ENCODE data around the gene RAD23A. TPM values are rescaled to one million over a fixed set of nuclear protein-coding genes. Genes with fewer than 3 reads are reported as not detected.

RAD23A gene
- total and polyA plus RNA-seq, 9 of the 15 experiments (the other 6 are each of a cell fraction or from before 2014, with no cell fraction given), result 9.5 to 181 (median 101) TPM

- no peak for TF ChIP-seq FOXP4 (CRISPR knock-in tag; IDR thresholded peaks at IDR 0.05; ENCODE audit: borderline replicate concordance)
- TF ChIP-seq ZSCAN29 (IDR thresholded peaks at IDR 0.05), result no peak
- no peak for TF ChIP-seq DIDO1 (tag; IDR thresholded peaks at IDR 0.05; ENCODE audit: low read depth)
- TF ChIP-seq ZNF695 (CRISPR knock-in tag; IDR thresholded peaks at IDR 0.05), result peak; percentile 69
- no peak for TF ChIP-seq SFPQ (IDR thresholded peaks at IDR 0.05; ENCODE audit: low read depth, low read length)
- peak; percentile 65 for TF ChIP-seq DPF2 (IDR thresholded peaks at IDR 0.05)
- TF ChIP-seq SIX5 (IDR thresholded peaks at IDR 0.05; ENCODE audit: borderline replicate concordance in 1 of 2, insufficient read depth in 1 of 2, low read depth in 1 of 2, low read length in 2 of 2), result peak in 1 of 2 experiments; percentile 39; a peak in 2 of 4 replicates
- no peak for TF ChIP-seq SNAPC5 (CRISPR knock-in tag; IDR thresholded peaks at IDR 0.05)
- peak; percentile 68; the same call in 1 of the 2 replicates for TF ChIP-seq ATF2 (CRISPR knock-in tag; IDR thresholded peaks at IDR 0.05)
- no peak for TF ChIP-seq STAT5A (IDR thresholded peaks at IDR 0.05; ENCODE audit: borderline replicate concordance, low read length)
- no peak for TF ChIP-seq ZNF217 (CRISPR knock-in tag; IDR thresholded peaks at IDR 0.05)
- TF ChIP-seq IRF2 (CRISPR knock-in tag; IDR thresholded peaks at IDR 0.05), result no peak
- no peak for TF ChIP-seq XRCC3 (IDR thresholded peaks at IDR 0.05)
- no peak for TF ChIP-seq RBBP5 (IDR thresholded peaks at IDR 0.05; ENCODE audit: borderline replicate concordance, insufficient read depth, low read length, poor library complexity, severe bottlenecking)
- peak; percentile 95 for TF ChIP-seq ETV5 (CRISPR knock-in tag; IDR thresholded peaks at IDR 0.05; ENCODE audit: low read depth)
- 0 out of 2 replicates have a peak, but pooled peaks have one; percentile 52 for TF ChIP-seq GATAD2B (IDR thresholded peaks at IDR 0.05; ENCODE audit: borderline replicate concordance)
- TF ChIP-seq NEUROD1 (IDR thresholded peaks at IDR 0.05; ENCODE audit: borderline replicate concordance, low read depth, low read length, partially characterized antibody), result peak; percentile 64
- peak; percentile 84 for TF ChIP-seq ZBTB17 (CRISPR knock-in tag; IDR thresholded peaks at IDR 0.05)
- peak; percentile 95 for TF ChIP-seq FUS (optimal IDR thresholded peaks at IDR 0.05; ENCODE audit: low read depth, low read length)
- TF ChIP-seq PTRF (tag; IDR thresholded peaks at IDR 0.05), result no peak
- no peak for TF ChIP-seq PTTG1 (tag; IDR thresholded peaks at IDR 0.05; ENCODE audit: low read depth)
- no peak for TF ChIP-seq MECOM (CRISPR knock-in tag; IDR thresholded peaks at IDR 0.05)
- TF ChIP-seq L3MBTL2 (IDR thresholded peaks at IDR 0.05), result peak; percentile 59
- no peak for TF ChIP-seq NCOA6 (IDR thresholded peaks at IDR 0.05)
- TF ChIP-seq POLR2B (IDR thresholded peaks at IDR 0.05; ENCODE audit: low read depth, partially characterized antibody), result peak; percentile 95
These were observed at the start of gene RAD23A (continued) for GRCh38 chr19:12945479-12946091.

Data from K562 (cell line).